ENCODE results near the gene TMEM132D. TPM values are rescaled to one million over a fixed set of nuclear protein-coding genes. Genes with fewer than 3 reads are reported as not detected.

Gene TMEM132D
- total RNA-seq, 2 donors from 2014 or later = not detected

DNA sequence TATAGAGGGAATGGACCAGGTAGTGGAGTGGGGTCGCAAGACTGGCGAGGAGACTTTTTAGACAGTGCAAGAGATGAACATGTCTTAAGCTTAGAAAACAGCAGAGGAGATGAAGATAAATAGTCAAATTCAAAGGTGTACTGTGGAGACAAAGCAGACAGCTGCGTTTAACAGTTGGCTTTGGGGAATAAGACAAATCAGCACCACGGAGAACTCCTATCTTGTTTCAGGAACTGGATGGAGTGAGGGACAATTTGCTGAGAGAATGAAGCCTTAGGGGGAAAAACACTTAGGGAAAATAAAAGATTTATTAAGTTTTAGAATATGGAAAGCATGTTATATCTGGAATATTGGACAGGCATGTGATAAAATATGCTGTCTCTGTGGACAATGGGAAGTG lies 591.8 kb downstream of the TMEM132D start:
- TF ChIP-seq, protein P1, sequence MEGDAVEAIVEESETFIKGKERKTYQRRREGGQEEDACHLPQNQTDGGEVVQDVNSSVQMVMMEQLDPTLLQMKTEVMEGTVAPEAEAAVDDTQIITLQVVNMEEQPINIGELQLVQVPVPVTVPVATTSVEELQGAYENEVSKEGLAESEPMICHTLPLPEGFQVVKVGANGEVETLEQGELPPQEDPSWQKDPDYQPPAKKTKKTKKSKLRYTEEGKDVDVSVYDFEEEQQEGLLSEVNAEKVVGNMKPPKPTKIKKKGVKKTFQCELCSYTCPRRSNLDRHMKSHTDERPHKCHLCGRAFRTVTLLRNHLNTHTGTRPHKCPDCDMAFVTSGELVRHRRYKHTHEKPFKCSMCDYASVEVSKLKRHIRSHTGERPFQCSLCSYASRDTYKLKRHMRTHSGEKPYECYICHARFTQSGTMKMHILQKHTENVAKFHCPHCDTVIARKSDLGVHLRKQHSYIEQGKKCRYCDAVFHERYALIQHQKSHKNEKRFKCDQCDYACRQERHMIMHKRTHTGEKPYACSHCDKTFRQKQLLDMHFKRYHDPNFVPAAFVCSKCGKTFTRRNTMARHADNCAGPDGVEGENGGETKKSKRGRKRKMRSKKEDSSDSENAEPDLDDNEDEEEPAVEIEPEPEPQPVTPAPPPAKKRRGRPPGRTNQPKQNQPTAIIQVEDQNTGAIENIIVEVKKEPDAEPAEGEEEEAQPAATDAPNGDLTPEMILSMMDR (IDR thresholded peaks at IDR 0.05) = no peak

DNA sequence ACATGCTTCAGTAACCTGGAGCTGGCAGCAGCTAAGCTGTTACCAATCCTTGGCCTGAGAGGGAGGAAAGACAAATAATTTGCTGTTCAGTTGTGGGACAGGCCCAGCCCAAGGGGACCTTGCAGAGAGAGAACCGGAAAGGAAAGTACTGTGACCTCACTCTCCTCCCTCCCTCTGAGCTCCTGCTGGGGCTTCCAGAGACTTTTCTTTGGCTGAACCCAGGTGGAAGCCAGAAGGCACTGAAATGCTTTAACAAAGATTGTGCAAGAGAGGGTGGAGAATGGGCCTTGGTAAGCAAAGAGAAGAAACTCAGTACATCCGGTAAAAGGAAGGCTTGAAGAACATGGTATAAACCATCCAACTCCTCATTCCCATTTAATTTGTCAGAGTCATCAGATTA lies 593.5 kb downstream of the TMEM132D start:
- Histone ChIP-seq H3K4me3 (no peak overlapping the region), H3K9me3 (peaks cover 0 to 8% of the 10 kb centered on the region in 2 donors), H3K27me3 (no peaks in the 10 kb centered on the region), H3K4me1 (no peaks in the 10 kb centered on the region), H3K27ac (no peak overlapping the region), H3K36me3 (no peaks in the 10 kb centered on the region)
- no peak for DNase-seq (ENCODE audit: low spot score)
- TF ChIP-seq, protein P1 (IDR thresholded peaks at IDR 0.05) = no peak

More for the DNA sequence above, 591.8 kb downstream of the TMEM132D start:
- Histone ChIP-seq H3K27ac (no peak overlapping the region), H3K4me3 (no peak overlapping the region), H3K4me1 (no peaks in the 10 kb centered on the region), H3K27me3 (no peaks in the 10 kb centered on the region), H3K36me3 (no peaks in the 10 kb centered on the region), H3K9me3 (peaks cover 0 to 8% of the 10 kb centered on the region in 2 donors)
- no peak for DNase-seq (ENCODE audit: low spot score)

DNA sequence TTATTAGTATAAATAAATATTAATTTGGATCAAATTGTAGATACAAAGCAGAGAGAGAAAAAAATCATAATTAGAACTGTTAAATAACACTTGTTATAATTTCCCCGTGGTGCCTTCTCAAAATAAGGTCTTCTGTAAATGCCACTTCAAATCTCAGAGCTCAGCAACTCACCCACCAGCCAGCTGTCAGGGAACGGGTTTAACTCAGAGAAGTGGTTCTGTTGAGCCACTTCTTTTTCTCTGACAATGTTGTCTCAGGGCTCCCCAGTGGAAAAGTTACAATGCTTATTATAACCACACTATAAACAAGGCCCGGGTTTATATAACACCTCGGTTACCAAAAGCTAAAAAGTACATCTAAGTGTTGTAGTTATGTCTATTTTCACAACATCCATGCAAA lies 598.0 kb downstream of the TMEM132D start:
- H3K27ac ChIP-seq = no peak overlapping the region
- TF ChIP-seq, protein P1 (IDR thresholded peaks at IDR 0.05) = no peak
- no peaks in the 10 kb centered on the region for H3K27me3 ChIP-seq
- DNase-seq (ENCODE audit: low spot score) = no peak
- no peak overlapping the region for H3K4me3 ChIP-seq
- H3K4me1 ChIP-seq = no peaks in the 10 kb centered on the region
- H3K36me3 ChIP-seq = no peaks in the 10 kb centered on the region
- no peaks in the 10 kb centered on the region for H3K9me3 ChIP-seq

DNA sequence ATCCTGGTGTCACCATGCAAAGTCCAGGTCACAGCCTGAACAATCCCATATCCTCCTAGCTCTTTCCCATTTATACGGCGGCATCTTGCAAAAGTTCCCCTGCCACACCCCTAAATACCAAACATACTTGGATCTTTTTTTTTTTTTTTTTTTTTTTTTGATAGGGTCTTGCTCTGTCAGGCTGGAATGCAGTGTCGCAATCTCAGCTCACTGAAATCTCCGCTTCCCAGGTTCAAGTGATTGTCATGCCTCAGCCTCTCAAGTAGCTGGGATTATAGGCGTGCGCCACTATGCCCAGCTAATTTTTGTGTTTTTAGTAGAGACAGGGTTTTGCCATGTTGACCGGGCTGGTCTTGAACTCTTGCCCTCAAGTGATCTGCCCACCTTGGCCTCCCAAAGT lies 599.3 kb downstream of the TMEM132D start:
- Histone ChIP-seq H3K9me3 (no peaks in the 10 kb centered on the region), H3K4me1 (no peaks in the 10 kb centered on the region), H3K27ac (no peak overlapping the region), H3K4me3 (no peak overlapping the region), H3K27me3 (no peaks in the 10 kb centered on the region), H3K36me3 (no peaks in the 10 kb centered on the region)
- TF ChIP-seq, protein P1 (IDR thresholded peaks at IDR 0.05) = no peak
- no peak for DNase-seq (ENCODE audit: low spot score)

DNA sequence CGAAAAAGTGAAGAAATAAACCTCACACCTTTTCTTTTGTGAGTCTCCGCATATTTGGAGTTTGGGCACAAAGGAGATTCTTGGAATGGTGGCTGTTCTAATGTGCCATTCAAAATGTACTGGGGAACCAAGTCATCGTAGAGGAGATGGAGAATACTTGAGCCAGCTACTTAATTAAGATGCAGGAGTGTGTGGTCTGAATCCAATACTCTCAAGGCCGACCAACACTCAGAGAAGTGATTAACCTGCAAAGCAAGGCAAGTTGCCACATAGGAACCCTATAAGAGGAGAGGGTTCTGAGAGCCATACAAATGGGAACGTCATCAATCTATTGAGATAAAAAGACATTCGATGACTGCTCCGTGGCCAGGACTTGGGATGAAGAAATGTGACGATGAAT lies 603.8 kb downstream of the TMEM132D start:
- H3K27me3 ChIP-seq = no peaks in the 10 kb centered on the region
- TF ChIP-seq, protein P1 (IDR thresholded peaks at IDR 0.05) = no peak
- H3K4me1 ChIP-seq = no peaks in the 10 kb centered on the region
- H3K27ac ChIP-seq = no peak overlapping the region
- no peak overlapping the region for H3K4me3 ChIP-seq
- no peaks in the 10 kb centered on the region for H3K9me3 ChIP-seq
- DNase-seq (ENCODE audit: low spot score) = no peak
- no peaks in the 10 kb centered on the region for H3K36me3 ChIP-seq

DNA sequence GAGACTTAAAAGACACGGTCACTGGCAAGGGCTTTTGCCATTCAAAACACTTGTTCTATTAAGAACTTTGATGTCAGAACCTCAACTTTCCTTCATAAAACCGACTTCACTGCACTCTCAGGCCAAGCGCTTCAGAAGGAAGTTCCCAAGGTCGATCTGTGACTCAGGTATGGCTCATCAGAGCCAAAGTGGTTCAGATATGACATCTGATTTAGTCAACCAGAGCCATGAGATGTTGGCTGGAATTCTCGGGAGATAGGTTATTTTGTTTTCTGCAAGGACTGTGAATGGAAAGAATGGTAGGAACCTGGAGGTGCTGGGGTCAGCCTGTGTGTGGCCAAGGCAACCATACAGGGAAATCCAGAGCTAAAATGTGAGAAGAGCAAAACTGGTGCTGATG lies 604.9 kb downstream of the TMEM132D start:
- H3K4me3 ChIP-seq = no peak overlapping the region
- no peaks in the 10 kb centered on the region for H3K27me3 ChIP-seq
- H3K27ac ChIP-seq = no peak overlapping the region
- TF ChIP-seq, protein P1 (IDR thresholded peaks at IDR 0.05) = no peak
- H3K36me3 ChIP-seq = no peaks in the 10 kb centered on the region
- DNase-seq (ENCODE audit: low spot score) = no peak
- H3K9me3 ChIP-seq = no peaks in the 10 kb centered on the region
- no peaks in the 10 kb centered on the region for H3K4me1 ChIP-seq
